Erythroblast (primary cell): ENCODE results near the gene HHEX.

ENCODE experiments used
- GATA1 ChIP-seq: IDR thresholded peaks from 2 replicates; pipeline ENCODE4 v1.6.1; 2011; ENCODE audit warnings: low read depth, mild to moderate bottlenecking, control low read depth, low read length, moderate library complexity
- POLR2A ChIP-seq: IDR thresholded peaks from 2 replicates; pipeline ENCODE4 v1.6.1; 2011; ENCODE audit warnings: mild to moderate bottlenecking, low read length

- no peak for TF ChIP-seq POLR2A
- TF ChIP-seq GATA1 = no peak
Measured at GRCh38 chr10:92693534-92693893, 3.8 kb downstream of the HHEX start.
